Measurements from ENCODE around the gene PLPPR1.
"Not testable (repeated sequence)": the region's sequence is repeated elsewhere in the genome, so short reads cannot be mapped to it uniquely, and the experiment has no call there.

PLPPR1 gene

GRCh38 chr9:101050650-101051049, 22.1 kb downstream of the PLPPR1 start:
- no peak for DNase-seq

DNA sequence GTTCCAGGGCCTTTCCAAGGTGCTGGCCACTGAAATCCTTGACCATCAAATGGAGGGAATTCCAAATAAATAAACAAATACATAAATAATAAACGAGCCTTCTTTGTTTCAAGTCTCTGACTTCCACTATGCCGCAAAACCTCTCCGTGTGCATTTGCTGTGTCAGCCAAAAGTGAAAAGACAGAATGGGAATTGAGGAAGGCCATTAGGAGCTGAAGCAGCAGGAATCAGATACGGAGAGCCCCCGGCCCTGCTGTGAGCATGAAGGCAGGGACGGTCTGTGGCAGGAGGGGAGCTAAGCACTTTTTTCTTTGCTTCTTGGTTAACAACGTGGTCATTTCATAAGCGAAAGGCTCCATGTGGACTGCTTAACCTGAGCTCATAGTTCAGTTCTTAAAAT, 26.1 kb downstream of the PLPPR1 start:
- DNase-seq: no peak

GRCh38 chr9:101055516-101055915, 27.0 kb downstream of the PLPPR1 start:
- no peak for DNase-seq

DNA sequence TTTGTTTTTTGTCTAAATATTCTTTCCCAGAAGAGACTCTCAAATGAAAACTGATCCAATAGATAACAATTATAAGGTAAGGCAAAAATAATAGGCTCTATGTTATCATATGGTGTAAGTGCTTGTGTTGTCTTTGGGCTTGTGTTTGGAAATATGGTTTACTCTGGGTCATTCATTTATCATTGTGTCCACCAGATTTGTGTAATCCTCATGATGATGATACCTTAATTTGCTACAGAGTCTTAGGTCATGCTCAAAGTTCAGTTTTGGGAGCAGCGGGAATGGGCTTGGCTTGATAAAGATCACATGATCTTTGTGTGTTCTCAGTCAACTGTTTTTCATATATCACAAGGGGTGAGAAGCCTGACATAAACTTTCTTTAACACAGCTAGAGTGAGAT, 34.2 kb downstream of the PLPPR1 start:
- DNase-seq: no peak

DNA sequence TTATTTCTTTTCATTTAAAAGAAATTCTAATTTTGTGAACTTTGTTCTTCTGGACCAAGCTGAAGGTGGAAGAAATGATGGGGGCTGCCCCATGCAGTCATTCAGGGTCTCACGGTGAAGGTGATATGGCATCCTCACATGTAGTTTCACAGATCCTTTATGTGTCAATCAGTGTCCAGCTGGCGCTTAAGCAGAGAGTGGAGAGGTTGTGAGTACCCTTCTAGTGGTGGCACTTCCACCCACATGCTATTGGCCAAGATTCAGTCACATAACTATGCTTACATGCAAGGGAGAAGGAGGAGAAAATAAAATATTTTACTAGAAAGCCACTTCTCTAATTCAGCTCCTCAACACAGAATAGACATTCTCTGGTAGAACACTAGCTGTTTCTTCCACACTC, 34.7 kb downstream of the PLPPR1 start:
- DNase-seq: no peak

GRCh38 chr9:101064206-101064605, 35.7 kb downstream of the PLPPR1 start:
- DNase-seq: no peak

GRCh38 chr9:101065930-101066329, 37.4 kb downstream of the PLPPR1 start:
- DNase-seq: no peak

DNA sequence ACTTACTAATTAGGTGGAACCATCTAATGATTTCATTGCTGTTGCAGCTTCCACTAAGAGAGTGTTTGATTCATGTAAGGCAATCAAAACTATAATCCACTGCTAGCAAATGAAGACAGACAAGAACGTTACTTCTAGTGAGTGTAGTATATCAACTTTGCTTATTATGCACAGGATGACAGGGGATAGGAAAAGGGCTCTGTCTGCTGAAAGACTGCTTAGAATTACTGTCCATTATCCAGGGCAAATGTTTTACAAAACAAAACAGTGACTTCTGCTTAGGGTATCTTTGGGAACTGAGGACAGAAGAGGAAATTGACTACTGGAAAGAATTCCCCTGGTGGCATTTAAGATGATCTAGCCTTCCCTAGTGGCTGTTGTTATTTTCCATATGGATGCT, 40.2 kb downstream of the PLPPR1 start:
- no peak for DNase-seq

DNA sequence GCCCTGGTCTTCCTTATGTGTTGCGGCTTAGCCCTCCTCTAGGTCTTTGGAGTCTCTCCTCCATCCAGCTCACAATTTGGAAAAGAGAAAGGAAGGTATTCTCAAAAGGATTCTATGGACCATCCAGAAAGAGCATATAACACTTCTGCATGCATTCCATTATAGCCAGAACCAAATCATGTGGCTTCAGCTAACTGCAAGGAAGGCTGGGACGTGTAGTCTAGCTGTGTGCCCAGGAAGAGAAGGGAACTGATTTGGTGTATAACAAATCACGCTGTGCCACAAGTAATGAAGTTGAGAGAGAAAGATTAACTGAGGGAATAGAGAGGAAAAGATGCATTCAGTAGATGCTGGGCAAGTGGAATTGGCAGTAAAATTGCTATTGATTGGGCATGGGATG, 43.7 kb downstream of the PLPPR1 start:
- DNase-seq: no peak

DNA sequence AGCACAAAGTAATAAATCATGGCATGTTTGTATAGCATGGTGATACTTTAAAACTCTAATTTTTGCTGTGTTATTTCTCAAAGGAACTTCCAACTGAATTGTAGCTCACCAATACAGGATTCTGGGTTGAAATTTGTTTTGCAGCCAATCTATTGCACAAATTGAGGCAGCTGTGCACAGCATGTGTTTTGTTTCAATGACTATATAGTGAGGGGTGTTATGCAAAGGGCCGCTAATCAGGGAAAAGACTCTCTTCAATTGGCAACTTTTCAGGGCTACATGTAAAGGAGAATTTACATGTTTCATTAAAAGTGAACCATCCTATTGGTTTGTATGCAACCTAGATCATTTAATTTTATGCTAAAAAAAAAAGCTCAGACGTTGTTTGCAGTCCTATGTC, 44.6 kb downstream of the PLPPR1 start:
- no peak for DNase-seq

DNA sequence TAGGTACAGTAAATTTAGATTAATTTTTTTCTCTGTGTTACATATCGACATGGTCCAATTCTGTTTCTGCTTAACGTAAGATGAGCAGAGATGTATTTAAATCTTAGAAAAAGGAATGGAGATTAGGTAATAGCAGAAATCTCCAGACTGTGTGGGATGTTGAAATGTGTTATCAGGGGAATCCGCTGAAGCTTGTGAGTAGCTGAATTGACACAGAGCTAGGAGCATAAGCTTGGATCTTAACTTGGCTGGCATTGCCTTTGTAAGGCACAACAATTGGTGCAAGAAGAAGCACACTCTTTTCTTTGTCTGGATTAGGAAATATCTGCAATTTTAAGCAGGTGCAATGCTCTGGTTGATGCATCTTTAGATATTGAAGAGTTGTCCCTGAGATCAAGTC, 53.1 kb downstream of the PLPPR1 start:
- no peak for DNase-seq

DNA sequence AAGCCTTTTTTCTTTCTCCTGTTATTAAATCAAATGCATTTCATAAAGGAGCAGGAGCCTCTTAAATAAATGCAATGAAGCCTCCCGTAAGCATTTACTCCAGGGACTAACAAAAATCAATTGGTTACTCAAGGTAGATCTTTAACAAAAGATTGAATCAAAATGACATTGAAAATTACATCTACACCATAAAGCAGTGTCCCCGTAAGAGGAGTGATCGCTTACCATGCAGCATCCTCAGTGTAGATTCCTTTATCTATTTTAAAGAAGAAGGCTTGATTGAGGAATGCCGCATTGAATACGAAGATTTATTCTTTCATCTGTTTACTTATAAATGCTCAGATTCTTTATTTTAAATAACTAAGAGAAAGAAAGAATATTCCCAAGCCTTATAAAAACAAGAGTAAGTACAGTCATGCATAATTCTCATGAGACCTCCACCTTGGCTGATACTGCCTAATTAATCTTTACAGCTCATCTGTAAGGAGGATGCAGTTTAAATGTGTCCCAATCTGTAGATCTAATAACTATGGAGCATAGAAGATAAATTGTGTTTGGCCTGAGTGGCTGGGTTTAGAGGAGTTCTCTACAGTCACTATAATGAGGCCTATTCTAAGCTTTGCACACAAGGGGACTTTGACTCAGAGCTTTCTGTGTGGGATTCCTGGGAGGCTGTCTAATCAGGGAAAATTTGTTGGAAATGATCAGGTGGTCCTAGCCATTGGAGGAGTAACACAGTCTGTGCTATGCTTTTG, 55.1 kb downstream of the PLPPR1 start:
- DNase-seq: no peak

DNA sequence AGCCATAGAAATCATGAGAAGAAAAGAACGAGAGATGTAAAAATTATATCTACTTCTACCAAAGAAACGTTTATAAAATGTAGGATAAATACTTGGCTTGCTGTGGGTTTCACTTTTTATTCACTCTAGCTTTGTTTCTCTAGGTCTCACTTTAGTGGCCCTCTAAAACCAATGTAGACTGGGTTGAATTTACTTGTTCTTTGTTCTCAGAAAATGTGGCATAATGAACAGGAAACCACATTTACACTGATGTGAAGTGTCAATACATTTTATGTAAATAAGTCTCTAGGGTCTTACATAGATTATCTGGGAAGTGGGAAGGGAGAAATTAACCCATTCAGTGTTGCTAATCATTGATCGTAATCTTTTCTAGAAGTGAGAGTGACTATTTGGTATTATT, 58.9 kb downstream of the PLPPR1 start:
- DNase-seq: no peak

GRCh38 chr9:101092922-101093321, 64.4 kb downstream of the PLPPR1 start:
- no peak for DNase-seq

DNA sequence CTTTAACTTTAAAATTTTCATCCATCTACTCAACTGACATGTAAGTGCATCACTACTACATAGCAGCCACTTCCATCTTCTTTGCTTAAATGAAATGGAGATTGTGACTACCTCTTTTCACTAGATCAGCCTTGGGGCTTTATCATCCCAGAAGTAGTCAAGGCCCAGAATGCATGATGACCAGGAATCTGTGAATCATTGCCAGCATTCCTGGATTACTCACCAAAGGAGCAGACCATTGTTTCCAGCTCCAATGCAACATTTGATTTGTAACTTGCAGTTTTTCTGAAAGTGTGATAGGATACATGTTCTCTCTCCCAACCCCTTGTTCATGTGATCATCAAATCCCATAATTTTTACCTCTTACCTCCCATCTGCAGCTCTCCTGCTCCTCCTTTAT, 65.1 kb downstream of the PLPPR1 start:
- DNase-seq: no peak

DNA sequence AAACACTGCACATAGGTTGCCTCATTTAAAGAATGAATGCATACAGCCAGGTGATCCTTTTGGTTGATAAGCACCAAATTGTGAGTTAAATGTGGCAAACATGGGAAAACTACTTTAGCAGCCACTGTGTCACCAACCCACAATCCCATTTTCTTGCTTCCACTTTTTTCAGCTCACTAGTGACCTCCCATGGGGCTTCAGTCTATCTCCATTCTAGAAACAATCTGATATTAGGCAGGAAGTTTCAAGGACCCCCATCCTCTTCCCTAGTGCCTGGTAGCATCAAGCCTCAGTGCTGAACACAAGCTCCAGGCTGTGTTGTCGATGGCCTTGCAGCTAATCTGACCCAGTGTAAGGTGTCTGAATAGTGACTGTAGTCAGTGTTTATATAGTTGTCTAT, 66.2 kb downstream of the PLPPR1 start:
- no peak for DNase-seq

GRCh38 chr9:101097210-101097609, 68.7 kb downstream of the PLPPR1 start:
- no peak for DNase-seq

DNA sequence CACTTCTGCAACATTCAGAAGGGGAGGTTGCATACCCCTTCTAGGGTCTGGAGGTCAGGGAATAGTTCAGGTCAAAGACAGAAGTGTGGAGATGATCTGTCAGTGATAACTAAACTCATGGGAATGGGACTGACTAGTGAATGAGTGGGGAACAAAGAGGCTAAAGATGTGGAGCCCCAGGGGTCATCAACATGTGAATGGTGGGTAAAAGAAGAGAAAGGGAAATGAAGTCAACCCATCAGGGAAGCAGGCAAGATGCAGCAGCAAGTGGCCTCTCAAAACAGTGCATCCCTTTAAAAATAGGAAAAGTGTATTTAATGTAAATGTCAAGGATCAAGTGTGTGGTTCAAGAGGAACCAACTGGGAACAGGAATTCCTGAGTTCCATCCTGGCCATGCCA, 69.9 kb downstream of the PLPPR1 start:
- DNase-seq: no peak

GRCh38 chr9:101114317-101114716, 85.8 kb downstream of the PLPPR1 start:
- no peak for DNase-seq

DNA sequence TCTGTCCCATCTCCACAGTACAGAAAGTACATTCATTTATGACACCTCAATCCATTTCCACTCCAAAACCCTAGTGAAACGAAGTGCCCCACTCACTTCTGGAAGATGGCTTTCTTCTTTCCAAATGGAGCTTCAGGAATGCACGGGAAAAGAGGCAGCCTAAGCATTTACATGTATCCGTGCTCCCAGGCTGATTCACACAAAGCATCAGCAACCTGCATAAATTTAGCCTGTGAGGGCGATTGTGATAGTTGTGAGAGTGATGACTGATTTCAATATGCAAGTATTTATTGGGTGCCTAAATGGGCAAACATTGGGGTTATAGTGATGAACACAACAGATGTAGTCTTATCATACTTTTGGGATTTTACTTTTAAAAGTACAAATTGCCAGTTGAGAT, 86.6 kb downstream of the PLPPR1 start:
- DNase-seq: no peak

DNA sequence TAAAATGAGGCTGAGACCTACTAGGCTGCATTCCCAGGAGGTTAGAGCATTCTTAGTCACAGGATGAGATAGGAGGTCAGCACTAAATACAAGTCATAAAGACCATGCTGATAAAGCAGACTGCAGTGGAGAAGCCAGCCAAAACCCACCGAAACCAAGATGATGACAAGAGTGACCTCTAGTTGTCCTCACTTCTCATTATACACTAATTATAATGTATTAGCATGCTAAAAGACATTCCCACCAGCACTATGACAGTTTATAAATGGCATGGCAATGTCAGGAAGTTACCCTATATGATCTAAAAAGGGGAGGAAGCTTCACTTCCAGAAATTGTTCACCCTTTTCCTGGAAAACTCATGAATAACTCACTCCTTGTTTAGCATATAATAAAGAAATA, 88.6 kb downstream of the PLPPR1 start:
- DNase-seq: no peak

DNA sequence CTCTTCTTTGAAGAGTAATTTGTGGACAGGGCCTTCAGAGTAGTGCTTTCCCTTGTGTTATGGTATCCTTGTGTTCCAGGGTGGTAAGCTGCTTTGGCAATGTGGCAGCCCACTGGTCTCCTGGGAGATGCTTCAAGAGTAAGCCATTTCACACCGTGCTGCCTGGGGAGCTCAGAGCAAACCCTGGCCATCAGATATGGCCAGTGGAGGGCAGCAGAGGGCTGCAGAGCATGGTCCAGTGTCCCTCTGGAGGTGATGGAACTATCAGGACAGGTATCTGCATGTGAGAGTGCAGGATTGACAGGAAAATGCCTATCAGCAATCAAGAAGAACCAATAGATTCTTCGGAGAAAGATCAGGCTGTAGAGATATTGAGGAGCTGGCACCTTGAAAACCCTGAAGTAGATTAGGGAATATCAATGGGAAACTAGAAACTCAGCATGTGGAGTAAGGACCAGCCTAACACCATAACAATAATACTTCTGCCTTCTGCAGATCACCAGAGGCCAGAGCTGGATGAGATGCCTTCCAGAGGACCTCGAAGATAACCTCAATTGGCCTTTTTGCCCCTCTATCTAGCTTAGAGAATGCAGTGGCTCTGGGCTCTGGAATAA, 90.8 kb downstream of the PLPPR1 start:
- DNase-seq: no peak

DNA sequence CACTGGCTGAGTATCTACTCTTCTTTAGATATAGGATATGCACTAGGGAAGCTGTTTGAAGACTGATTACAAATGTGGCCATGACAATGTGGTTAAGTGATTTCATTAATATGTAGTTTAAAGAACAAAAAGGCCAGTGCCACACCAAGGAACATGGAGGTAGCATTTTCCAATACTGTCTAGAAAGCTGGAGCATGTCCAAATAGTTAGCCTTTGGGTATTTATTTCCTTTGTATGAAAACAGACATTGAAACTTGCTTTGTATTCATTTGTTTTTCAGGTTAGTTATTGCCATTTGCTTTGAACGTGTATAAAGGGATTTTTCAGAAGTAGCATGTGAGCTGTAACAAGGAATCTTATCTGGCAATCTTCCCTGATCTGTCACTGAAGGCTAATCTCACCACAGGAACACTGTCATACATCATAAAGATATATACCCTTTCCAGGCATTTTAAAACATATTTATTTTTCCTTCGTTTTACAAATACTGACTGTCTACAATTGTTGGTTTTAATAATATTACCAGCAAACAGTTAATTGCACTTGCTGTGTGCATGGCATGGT, 93.4 kb downstream of the PLPPR1 start:
- no peak for DNase-seq

GRCh38 chr9:101126556-101126955, 98.0 kb downstream of the PLPPR1 start:
- no peak for DNase-seq

DNA sequence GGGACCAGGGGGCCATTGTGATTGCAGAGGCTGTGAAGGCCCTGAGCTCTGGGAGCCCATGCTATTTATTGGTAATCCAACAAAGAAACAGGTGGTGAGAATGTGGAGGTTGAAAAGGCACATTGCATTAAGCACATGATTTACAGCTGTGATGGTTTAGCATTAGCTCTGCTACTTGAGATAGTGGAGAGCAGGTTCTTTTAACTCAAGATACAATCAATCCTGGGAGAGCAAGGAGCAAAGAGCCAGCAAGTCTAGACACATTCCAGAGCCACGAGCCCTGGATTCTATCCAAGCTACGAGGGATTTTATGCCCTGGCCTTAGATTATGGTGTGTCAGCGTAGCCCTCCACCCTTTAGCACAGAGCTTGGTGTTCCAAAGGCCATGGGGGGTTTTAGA, 98.8 kb downstream of the PLPPR1 start:
- not testable (repeated sequence) for DNase-seq
